ENCODE data around the gene CYTH3. TPM values are rescaled to one million over a fixed set of nuclear protein-coding genes. Genes with fewer than 3 reads are reported as not detected.
A peak's percentile ranks its signal among the peaks of the same experiment; 100 is the strongest.

CYTH3 gene
- total RNA-seq, 1 donor from 2014 or later, result 20.1 TPM

DNA sequence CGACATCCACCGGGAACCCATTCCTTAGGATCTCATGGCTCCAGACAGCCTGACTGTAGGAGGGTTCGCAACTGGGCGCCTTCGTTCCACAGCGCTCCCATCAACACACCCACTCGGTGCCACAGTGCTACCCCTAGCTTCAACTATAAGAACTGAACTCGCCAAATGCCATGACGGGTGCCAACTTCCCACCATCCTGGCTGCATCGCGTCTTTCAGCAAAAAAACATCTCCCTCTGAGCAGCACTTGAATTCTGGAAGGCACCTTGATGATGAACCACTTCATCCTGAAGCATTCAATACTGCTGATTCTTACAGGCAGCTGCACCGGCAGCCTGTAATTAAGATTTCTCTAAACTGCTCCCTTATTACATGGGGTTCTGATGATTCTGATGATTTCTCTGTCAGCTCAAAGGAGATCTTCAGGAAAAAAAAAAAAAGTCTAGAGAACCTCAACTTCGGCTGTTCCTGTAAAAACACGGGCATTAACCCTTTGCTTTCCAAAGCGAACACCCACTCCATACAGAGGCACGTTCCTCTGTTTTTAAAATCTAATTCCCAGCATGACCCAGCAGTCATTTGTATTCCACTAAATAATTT, 1.3 kb downstream of the CYTH3 start:
- Mint-ChIP-seq H3K27me3 (ENCODE audit: unreplicated experiment) (peaks cover 11% of the 10 kb centered on the region), H3K4me3 (ENCODE audit: unreplicated experiment) (peak overlapping the region; percentile 98), H3K36me3 (ENCODE audit: unreplicated experiment) (no peaks in the 10 kb centered on the region), H3K4me1 (ENCODE audit: low read depth, unreplicated experiment) (peaks cover 22% of the 10 kb centered on the region), H3K9me3 (ENCODE audit: unreplicated experiment) (peaks cover 5% of the 10 kb centered on the region), H3K27ac (ENCODE audit: unreplicated experiment) (peak overlapping the region; percentile 34)
- TF ChIP-seq, protein P1, sequence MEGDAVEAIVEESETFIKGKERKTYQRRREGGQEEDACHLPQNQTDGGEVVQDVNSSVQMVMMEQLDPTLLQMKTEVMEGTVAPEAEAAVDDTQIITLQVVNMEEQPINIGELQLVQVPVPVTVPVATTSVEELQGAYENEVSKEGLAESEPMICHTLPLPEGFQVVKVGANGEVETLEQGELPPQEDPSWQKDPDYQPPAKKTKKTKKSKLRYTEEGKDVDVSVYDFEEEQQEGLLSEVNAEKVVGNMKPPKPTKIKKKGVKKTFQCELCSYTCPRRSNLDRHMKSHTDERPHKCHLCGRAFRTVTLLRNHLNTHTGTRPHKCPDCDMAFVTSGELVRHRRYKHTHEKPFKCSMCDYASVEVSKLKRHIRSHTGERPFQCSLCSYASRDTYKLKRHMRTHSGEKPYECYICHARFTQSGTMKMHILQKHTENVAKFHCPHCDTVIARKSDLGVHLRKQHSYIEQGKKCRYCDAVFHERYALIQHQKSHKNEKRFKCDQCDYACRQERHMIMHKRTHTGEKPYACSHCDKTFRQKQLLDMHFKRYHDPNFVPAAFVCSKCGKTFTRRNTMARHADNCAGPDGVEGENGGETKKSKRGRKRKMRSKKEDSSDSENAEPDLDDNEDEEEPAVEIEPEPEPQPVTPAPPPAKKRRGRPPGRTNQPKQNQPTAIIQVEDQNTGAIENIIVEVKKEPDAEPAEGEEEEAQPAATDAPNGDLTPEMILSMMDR (IDR thresholded peaks at IDR 0.05; ENCODE audit: partially characterized antibody, unreplicated experiment), result no peak
- no peak for DNase-seq

DNA sequence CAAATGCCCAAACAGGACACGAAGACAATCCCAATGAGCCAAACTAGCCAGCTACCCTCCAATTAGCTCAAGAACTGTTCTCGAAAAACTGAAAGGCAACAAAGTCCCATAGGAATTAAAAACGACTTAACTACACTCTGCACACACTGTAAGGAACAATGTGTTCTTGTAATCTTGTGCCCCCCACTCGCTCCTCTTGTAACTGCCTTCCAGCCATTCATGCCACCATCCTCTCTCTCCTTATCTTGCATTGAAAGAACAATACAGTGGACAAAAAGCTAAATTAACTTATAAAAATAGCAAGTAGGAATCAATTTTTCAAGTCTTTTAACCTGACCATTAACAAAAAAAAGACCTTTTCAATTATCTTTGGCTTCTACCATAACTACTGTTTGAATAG, 2.9 kb downstream of the CYTH3 start:
- H3K27ac Mint-ChIP-seq (ENCODE audit: unreplicated experiment), result no peak overlapping the region
- no peaks in the 10 kb centered on the region for H3K36me3 Mint-ChIP-seq (ENCODE audit: unreplicated experiment)
- H3K4me1 Mint-ChIP-seq (ENCODE audit: low read depth, unreplicated experiment), result peaks cover 22% of the 10 kb centered on the region
- no peak for DNase-seq
- TF ChIP-seq, protein P1 (IDR thresholded peaks at IDR 0.05; ENCODE audit: partially characterized antibody, unreplicated experiment), result no peak
- peaks cover 6% of the 10 kb centered on the region for H3K9me3 Mint-ChIP-seq (ENCODE audit: unreplicated experiment)
- no peak overlapping the region for H3K4me3 Mint-ChIP-seq (ENCODE audit: unreplicated experiment)
- peaks cover 11% of the 10 kb centered on the region for H3K27me3 Mint-ChIP-seq (ENCODE audit: unreplicated experiment)

DNA sequence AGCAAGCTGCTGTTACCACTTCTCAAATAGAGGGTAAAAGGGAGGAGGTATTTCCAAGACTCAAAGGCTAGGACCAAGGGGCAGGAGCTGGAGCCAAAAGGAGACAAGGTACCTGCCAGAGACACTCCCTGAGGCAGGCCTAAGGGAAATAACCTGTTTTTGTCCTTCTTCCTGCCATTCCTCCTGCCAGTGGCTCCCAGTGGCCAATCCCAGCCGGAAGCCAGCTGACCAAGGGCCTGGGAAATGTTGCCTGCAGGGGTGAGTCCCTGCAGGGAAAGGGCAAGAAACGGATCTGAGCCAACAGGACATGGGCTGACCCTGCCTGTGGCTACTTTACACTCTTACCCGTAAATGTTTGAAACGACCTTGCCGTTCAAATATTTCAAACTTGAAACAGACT, 3.5 kb downstream of the CYTH3 start:
- Mint-ChIP-seq H3K4me1 (ENCODE audit: low read depth, unreplicated experiment) (peaks cover 22% of the 10 kb centered on the region), H3K27me3 (ENCODE audit: unreplicated experiment) (peaks cover 11% of the 10 kb centered on the region), H3K36me3 (ENCODE audit: unreplicated experiment) (no peaks in the 10 kb centered on the region), H3K27ac (ENCODE audit: unreplicated experiment) (no peak overlapping the region), H3K4me3 (ENCODE audit: unreplicated experiment) (no peak overlapping the region), H3K9me3 (ENCODE audit: unreplicated experiment) (peaks cover 6% of the 10 kb centered on the region)
- no peak for DNase-seq
- TF ChIP-seq, protein P1 (IDR thresholded peaks at IDR 0.05; ENCODE audit: partially characterized antibody, unreplicated experiment), result no peak

DNA sequence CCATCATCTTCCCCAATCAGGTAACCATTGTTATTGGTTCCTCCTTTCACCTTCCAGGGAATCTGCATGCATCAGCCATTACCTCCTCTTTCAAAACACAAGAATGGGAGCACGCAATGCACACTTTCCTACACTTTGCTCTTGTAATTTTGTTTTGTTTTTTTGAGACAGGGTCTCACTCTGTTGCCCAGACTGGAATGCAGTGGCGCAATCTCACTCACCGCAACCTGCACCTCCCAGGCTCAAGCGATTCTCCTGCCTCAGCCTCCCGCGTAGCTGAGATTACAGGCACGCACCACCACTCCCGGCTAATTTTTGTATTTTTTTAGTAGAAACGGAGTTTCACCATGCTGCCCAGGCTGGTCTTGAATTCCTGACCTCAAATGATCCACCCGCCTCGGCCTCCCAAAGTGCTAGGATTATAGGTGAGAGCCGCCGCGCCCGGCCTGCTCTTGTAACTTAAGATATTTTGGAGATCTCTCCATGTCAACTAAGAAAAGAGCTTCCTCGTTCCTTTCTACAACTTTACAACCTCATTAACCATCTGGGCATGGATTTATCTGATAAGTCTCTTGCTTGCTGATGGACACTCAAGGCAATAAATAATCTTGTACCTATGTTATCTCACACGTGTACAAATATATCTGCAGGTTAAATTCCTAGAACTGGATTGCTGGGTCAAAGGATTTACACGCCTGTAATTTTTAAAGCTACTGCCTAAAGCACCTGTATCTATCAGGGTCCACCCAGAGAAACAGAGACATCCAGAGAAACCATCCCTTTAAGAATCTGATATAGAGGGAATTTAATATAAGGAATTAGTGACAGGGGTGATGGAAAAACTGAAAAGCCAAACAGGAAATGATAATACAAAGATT, 4.2 kb downstream of the CYTH3 start:
- Mint-ChIP-seq H3K9me3 (ENCODE audit: unreplicated experiment) (peaks cover 6% of the 10 kb centered on the region), H3K4me3 (ENCODE audit: unreplicated experiment) (no peak overlapping the region), H3K27me3 (ENCODE audit: unreplicated experiment) (peaks cover 8% of the 10 kb centered on the region), H3K27ac (ENCODE audit: unreplicated experiment) (no peak overlapping the region), H3K36me3 (ENCODE audit: unreplicated experiment) (no peaks in the 10 kb centered on the region), H3K4me1 (ENCODE audit: low read depth, unreplicated experiment) (peaks cover 21% of the 10 kb centered on the region)
- DNase-seq, result no peak
- TF ChIP-seq, protein P1 (IDR thresholded peaks at IDR 0.05; ENCODE audit: partially characterized antibody, unreplicated experiment), result no peak

DNA sequence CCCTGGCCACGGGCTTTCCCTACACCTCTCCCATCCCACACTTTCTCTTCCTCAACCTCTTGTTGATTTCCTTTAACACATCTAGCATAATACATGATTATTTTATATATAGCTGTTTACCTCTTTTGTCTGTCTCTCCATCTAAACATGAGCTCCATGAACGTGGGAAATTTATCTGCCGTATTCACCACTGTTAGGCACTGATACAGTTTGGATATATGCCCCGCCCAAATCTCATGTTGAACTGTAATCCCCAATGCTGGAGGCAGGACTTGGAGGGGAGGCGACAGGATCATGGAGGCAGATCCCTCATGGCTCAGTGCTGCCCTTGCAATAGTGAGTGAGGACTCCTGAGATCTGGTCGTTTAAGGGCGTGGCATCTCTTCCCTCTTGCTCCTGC, 5.7 kb downstream of the CYTH3 start:
- no peak for DNase-seq
- H3K9me3 Mint-ChIP-seq (ENCODE audit: unreplicated experiment), result peaks cover 6% of the 10 kb centered on the region
- no peak overlapping the region for H3K4me3 Mint-ChIP-seq (ENCODE audit: unreplicated experiment)
- no peaks in the 10 kb centered on the region for H3K36me3 Mint-ChIP-seq (ENCODE audit: unreplicated experiment)
- H3K27me3 Mint-ChIP-seq (ENCODE audit: unreplicated experiment), result peaks cover 3% of the 10 kb centered on the region
- TF ChIP-seq, protein P1 (IDR thresholded peaks at IDR 0.05; ENCODE audit: partially characterized antibody, unreplicated experiment), result no peak
- no peak overlapping the region for H3K27ac Mint-ChIP-seq (ENCODE audit: unreplicated experiment)
- H3K4me1 Mint-ChIP-seq (ENCODE audit: low read depth, unreplicated experiment), result peaks cover 21% of the 10 kb centered on the region

Data from glutamatergic neuron (in vitro differentiated cells).